NCI-H2107 treated with DMSO at 0.1 percent for 48 hours (cell line): Measurements from ENCODE around the gene C16orf74.
A peak's percentile ranks its signal among the peaks of the same experiment; 100 is the strongest.

Experiments used
- DNase-seq: peaks from one replicate; lab custom pipeline; 2025; ENCODE audit not compliant: unreplicated experiment; lab: John Stamatoyannopoulos, UW

C16orf74 gene

GRCh38 chr16:85698935-85699558 lies 51.8 kb downstream of the C16orf74 start:
- DNase-seq: no peak

GRCh38 chr16:85698459-85698891 lies 52.4 kb downstream of the C16orf74 start:
- no peak for DNase-seq

- DNase-seq: no peak
Observed at GRCh38 chr16:85697431-85697830, 53.5 kb downstream of the C16orf74 start.

GRCh38 chr16:85696781-85697180 lies 54.1 kb downstream of the C16orf74 start:
- DNase-seq: no peak

- DNase-seq: no peak
Observed at GRCh38 chr16:85695196-85696128, 55.4 kb downstream of the C16orf74 start.

- DNase-seq: no peak
Observed at GRCh38 chr16:85690469-85691064, 60.3 kb downstream of the C16orf74 start.

GRCh38 chr16:85689950-85690320 lies 61.0 kb downstream of the C16orf74 start:
- DNase-seq: no peak

- no peak for DNase-seq
Observed at GRCh38 chr16:85689285-85689949, 61.5 kb downstream of the C16orf74 start.

- peak; percentile 60 for DNase-seq
Observed at GRCh38 chr16:85688586-85689284, 62.2 kb downstream of the C16orf74 start, which contains the start of gene GINS2. Gene GINS2, minus strand, starts transcription at chr16:85688954. Its CDS starts 56 bp downstream, at chr16:85688898.

- DNase-seq: no peak
Observed at GRCh38 chr16:85687651-85688471, 63.0 kb downstream of the C16orf74 start.

- no peak for DNase-seq
Observed at GRCh38 chr16:85686912-85687591, 63.8 kb downstream of the C16orf74 start.

GRCh38 chr16:85685251-85685650 lies 65.6 kb downstream of the C16orf74 start:
- DNase-seq: no peak

GRCh38 chr16:85683363-85683762 lies 67.5 kb downstream of the C16orf74 start:
- DNase-seq: peak; percentile 50

GRCh38 chr16:85682516-85682915 lies 68.4 kb downstream of the C16orf74 start:
- no peak for DNase-seq

- DNase-seq: no peak
Observed at GRCh38 chr16:85681255-85681654, 69.6 kb downstream of the C16orf74 start.

GRCh38 chr16:85680352-85680944 lies 70.4 kb downstream of the C16orf74 start:
- DNase-seq: no peak

GRCh38 chr16:85679870-85680269 lies 71.0 kb downstream of the C16orf74 start:
- no peak for DNase-seq

- no peak for DNase-seq
Observed at GRCh38 chr16:85678821-85679220, 72.1 kb downstream of the C16orf74 start.

- DNase-seq: no peak
Observed at GRCh38 chr16:85678016-85678415, 72.9 kb downstream of the C16orf74 start.
